ENCODE data around the gene IL1F10.
A peak's percentile ranks its signal among the peaks of the same experiment; 100 is the strongest.

IL1F10 gene

GRCh38 chr2:113123726-113124125 lies 56.0 kb downstream of the IL1F10 start:
- H3K4me3 ChIP-seq (ENCODE audit: low read depth, low read length) = no peak overlapping the region
- DNase-seq (ENCODE audit: low read depth) = no peak
- TF ChIP-seq CTCF (IDR thresholded peaks at IDR 0.05; ENCODE audit: insufficient read depth, low read depth, low read length, missing control alignments) = no peak

GRCh38 chr2:113124181-113124961 lies 56.6 kb downstream of the IL1F10 start:
- H3K4me3 ChIP-seq (ENCODE audit: low read depth, low read length) = no peak overlapping the region
- peak; percentile 63 for DNase-seq (ENCODE audit: low read depth)
- no peak for TF ChIP-seq CTCF (IDR thresholded peaks at IDR 0.05; ENCODE audit: insufficient read depth, low read depth, low read length, missing control alignments)

Data from GM12865 (cell line).